ENCODE data around the gene HOXC13. TPM values are rescaled to one million over a fixed set of nuclear protein-coding genes. Genes with fewer than 3 reads are reported as not detected.

Gene HOXC13
- total RNA-seq, 1 experiment from 2014 or later, result 93.5 TPM

DNA sequence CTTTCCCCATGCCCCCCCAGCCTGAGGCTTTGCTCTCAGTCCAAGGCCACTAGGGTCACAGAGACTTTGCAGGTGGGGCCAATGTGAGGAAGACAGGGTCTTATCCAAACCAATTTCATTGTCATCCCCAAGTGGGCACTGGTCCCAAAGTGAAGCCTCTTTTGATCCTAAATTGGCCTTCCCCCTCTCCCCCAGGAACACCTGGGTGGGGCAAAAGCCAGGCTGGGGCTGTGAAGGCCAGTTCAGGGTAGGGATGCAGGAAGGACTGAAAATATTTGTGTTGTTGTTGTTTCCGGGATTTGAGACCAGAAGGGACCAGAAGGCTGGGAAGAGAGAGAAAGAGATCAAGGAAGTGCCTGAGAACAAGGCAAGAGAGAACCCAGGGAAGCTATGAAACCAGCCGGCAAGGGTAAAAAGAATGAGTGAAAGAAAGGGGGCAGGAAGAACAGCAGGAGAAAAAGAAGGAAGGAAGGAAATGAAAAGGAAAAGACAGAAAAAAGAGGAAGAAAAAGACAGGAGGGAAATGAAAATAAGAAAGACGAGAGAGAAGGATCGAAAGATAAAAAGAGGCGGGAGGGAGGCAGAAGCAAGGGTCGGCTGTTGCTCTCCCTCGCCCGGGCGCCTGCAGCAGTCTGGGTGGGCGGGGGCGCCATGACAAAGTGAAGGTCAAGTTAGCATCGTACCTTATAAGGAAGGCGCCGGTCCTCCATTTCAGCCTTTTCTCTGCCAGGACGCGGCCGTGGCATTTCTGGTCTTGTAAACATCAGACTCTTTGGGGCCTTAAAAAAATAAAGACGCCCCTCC lies 26.9 kb downstream of the HOXC13 start:
- Histone ChIP-seq H3K4me3 (ENCODE audit: low read depth in 2 of 2, low read length in 2 of 2) (no peak overlapping the region), H3K4me1 (ENCODE audit: control insufficient read depth, insufficient read depth, low read length) (peaks cover 79% of the 10 kb centered on the region), H3K9me3 (ENCODE audit: control insufficient read depth, insufficient read depth, low read depth, low read length) (no peaks in the 10 kb centered on the region), H3K36me3 (ENCODE audit: control insufficient read depth, insufficient read depth, low read length) (peaks cover 4% of the 10 kb centered on the region; the same call in 1 of the 2 replicates), H3K27me3 (ENCODE audit: control insufficient read depth, insufficient read depth, low read length) (no peaks in the 10 kb centered on the region), H3K27ac (ENCODE audit: low read length) (peak overlapping the region; percentile 100)
- in situ Hi-C loops (cut with HindIII; ENCODE audit: low pct_unique_long_range_greater_than_20kb, low sequenced_read_pairs) (no loop called here), intact Hi-C loops (cut with micrococcal nuclease; ENCODE audit: unreplicated experiment) (no loop called here)
- ChIA-PET CTCF (no interaction called here), POLR2A (interaction anchor here (0.6 kb wide), 2 partner anchors 15 to 350 kb away, joined by 3 to 7 read pairs; no protein-coding TSS in a partner anchor)
- TF ChIP-seq TCF7L2 (IDR thresholded peaks at IDR 0.05; ENCODE audit: low read depth, low read length) (no peak), POLR2AphosphoS5 (IDR thresholded peaks at IDR 0.05; ENCODE audit: low read depth, low read length) (no peak), SIN3A (IDR thresholded peaks at IDR 0.05; ENCODE audit: borderline replicate concordance, insufficient read depth, low read depth, low read length) (no peak)
- TF ChIP-seq, protein P1, sequence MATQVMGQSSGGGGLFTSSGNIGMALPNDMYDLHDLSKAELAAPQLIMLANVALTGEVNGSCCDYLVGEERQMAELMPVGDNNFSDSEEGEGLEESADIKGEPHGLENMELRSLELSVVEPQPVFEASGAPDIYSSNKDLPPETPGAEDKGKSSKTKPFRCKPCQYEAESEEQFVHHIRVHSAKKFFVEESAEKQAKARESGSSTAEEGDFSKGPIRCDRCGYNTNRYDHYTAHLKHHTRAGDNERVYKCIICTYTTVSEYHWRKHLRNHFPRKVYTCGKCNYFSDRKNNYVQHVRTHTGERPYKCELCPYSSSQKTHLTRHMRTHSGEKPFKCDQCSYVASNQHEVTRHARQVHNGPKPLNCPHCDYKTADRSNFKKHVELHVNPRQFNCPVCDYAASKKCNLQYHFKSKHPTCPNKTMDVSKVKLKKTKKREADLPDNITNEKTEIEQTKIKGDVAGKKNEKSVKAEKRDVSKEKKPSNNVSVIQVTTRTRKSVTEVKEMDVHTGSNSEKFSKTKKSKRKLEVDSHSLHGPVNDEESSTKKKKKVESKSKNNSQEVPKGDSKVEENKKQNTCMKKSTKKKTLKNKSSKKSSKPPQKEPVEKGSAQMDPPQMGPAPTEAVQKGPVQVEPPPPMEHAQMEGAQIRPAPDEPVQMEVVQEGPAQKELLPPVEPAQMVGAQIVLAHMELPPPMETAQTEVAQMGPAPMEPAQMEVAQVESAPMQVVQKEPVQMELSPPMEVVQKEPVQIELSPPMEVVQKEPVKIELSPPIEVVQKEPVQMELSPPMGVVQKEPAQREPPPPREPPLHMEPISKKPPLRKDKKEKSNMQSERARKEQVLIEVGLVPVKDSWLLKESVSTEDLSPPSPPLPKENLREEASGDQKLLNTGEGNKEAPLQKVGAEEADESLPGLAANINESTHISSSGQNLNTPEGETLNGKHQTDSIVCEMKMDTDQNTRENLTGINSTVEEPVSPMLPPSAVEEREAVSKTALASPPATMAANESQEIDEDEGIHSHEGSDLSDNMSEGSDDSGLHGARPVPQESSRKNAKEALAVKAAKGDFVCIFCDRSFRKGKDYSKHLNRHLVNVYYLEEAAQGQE (IDR thresholded peaks at IDR 0.05; ENCODE audit: insufficient read depth in 1 of 2, low read depth in 2 of 2, low read length in 1 of 2), result no peak
- TF ChIP-seq, protein P2, sequence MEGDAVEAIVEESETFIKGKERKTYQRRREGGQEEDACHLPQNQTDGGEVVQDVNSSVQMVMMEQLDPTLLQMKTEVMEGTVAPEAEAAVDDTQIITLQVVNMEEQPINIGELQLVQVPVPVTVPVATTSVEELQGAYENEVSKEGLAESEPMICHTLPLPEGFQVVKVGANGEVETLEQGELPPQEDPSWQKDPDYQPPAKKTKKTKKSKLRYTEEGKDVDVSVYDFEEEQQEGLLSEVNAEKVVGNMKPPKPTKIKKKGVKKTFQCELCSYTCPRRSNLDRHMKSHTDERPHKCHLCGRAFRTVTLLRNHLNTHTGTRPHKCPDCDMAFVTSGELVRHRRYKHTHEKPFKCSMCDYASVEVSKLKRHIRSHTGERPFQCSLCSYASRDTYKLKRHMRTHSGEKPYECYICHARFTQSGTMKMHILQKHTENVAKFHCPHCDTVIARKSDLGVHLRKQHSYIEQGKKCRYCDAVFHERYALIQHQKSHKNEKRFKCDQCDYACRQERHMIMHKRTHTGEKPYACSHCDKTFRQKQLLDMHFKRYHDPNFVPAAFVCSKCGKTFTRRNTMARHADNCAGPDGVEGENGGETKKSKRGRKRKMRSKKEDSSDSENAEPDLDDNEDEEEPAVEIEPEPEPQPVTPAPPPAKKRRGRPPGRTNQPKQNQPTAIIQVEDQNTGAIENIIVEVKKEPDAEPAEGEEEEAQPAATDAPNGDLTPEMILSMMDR (IDR thresholded peaks at IDR 0.05), result no peak
- no peak for DNase-seq (ENCODE audit: low read depth, low spot score)
- no TSS peak for BruUV-seq (replicated peaks)
- ATAC-seq, result no peak

DNA sequence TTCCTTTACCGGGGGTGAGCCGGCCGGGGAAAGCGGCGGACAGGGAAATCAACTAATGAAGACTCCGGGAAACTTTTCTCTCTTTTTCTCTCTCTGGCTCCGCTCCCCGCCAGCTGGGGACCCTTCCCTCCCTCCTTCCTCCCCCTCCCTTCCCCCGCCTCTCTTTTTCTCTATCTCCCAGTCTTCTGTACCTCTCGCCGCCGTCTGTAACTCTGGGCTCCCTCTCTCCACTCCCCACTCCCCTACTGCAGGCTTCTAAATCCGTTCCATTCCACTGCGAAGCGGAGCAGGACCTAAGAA lies 27.4 kb downstream of the HOXC13 start:
- H3K36me3 ChIP-seq (ENCODE audit: control insufficient read depth, insufficient read depth, low read length), result peaks cover 4% of the 10 kb centered on the region; the same call in 1 of the 2 replicates
- intact Hi-C loops (cut with micrococcal nuclease; ENCODE audit: unreplicated experiment), result no loop called here
- no peaks in the 10 kb centered on the region for H3K9me3 ChIP-seq (ENCODE audit: control insufficient read depth, insufficient read depth, low read depth, low read length)
- TF ChIP-seq, protein P2 (IDR thresholded peaks at IDR 0.05), result no peak
- TF ChIP-seq SIN3A (IDR thresholded peaks at IDR 0.05; ENCODE audit: borderline replicate concordance, insufficient read depth, low read depth, low read length) (no peak), TCF7L2 (IDR thresholded peaks at IDR 0.05; ENCODE audit: low read depth, low read length) (no peak), POLR2AphosphoS5 (IDR thresholded peaks at IDR 0.05; ENCODE audit: low read depth, low read length) (no peak)
- TF ChIP-seq, protein P1 (IDR thresholded peaks at IDR 0.05; ENCODE audit: insufficient read depth in 1 of 2, low read depth in 2 of 2, low read length in 1 of 2), result no peak
- POLR2A ChIA-PET, result interaction anchor here (0.6 to 1.1 kb wide), 2 partner anchors 14 to 349 kb away, joined by 5 to 7 read pairs; no protein-coding TSS in a partner anchor
- H3K27me3 ChIP-seq (ENCODE audit: control insufficient read depth, insufficient read depth, low read length), result no peaks in the 10 kb centered on the region
- H3K4me3 ChIP-seq (ENCODE audit: low read depth in 2 of 2, low read length in 2 of 2), result no peak overlapping the region
- CTCF ChIA-PET, result no interaction called here
- no TSS peak for BruUV-seq (replicated peaks)
- in situ Hi-C loops (cut with HindIII; ENCODE audit: low pct_unique_long_range_greater_than_20kb, low sequenced_read_pairs), result no loop called here
- no peak for DNase-seq (ENCODE audit: low read depth, low spot score)
- no peak for ATAC-seq
- H3K4me1 ChIP-seq (ENCODE audit: control insufficient read depth, insufficient read depth, low read length), result peaks cover 84% of the 10 kb centered on the region
- peak overlapping the region; percentile 100 for H3K27ac ChIP-seq (ENCODE audit: low read length)

All from Panc1 (cell line).